HTERT RPE-1 (cell line): Measurements from ENCODE around the gene FHOD3.

ENCODE experiments used
- in situ Hi-C: fragments of 300-500 bp; cut with MboI; formaldehyde crosslinking; loops from 4 replicates; pipeline ENCODE4 v1.14.3; 2020; ENCODE audit warnings: low sequenced_read_pairs

Gene FHOD3

GRCh38 chr18:36378205-36378604 lies 80.7 kb downstream of the FHOD3 start:
- in situ Hi-C loops, result no loop called here

- in situ Hi-C loops, result no loop called here
Observed at GRCh38 chr18:36379435-36379984, 82.0 kb downstream of the FHOD3 start.

GRCh38 chr18:36380173-36380827 lies 82.8 kb downstream of the FHOD3 start:
- in situ Hi-C loops, result no loop called here

DNA sequence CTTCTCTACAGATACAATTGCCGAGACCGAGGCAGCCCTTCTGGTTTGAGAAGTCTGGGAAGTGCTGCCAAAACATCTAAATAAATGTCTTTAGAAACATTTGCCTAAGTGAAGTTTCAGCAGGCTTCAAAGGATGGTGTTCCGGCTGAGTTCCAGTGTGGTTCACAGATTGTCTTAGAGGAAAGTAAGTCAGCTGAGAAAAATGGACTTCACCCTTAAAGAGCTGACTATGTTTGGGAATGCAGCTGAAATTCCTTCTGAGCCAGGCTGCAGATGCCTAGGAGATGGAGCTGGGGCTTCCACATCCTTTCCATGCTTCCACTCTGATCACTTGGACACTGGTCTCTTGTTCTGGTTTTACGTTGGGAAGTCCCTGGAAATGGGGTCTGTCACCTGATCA lies 83.6 kb downstream of the FHOD3 start:
- in situ Hi-C loops, result no loop called here

DNA sequence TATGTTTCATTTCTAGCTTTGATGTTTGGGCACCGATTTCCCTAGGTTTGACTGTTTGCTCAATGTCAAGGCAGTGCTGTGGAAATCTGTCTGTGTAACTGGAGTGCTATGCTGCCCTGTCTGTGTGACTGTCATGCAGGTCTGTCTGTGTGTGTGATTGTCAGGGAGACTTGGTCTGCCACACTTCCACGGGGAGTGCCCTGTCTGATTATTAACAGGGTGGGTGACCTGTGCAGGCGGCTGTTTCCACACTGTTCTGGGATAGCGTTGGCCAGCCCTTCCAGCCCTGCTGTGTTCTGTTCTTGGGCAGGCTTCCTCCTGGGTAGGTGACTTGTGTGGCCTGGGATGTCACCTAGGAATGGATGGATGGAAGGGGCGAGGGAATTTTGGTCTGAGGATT lies 85.3 kb downstream of the FHOD3 start:
- in situ Hi-C loops, result no loop called here

GRCh38 chr18:36386150-36386920 lies 88.8 kb downstream of the FHOD3 start:
- in situ Hi-C loops, result no loop called here

GRCh38 chr18:36387310-36387709 lies 89.8 kb downstream of the FHOD3 start:
- in situ Hi-C loops, result no loop called here

- in situ Hi-C loops, result no loop called here
Observed at GRCh38 chr18:36388310-36388709, 90.8 kb downstream of the FHOD3 start.

- in situ Hi-C loops, result no loop called here
Observed at GRCh38 chr18:36389027-36389426, 91.5 kb downstream of the FHOD3 start.

GRCh38 chr18:36389811-36390581 lies 92.5 kb downstream of the FHOD3 start:
- in situ Hi-C loops, result no loop called here

- in situ Hi-C loops, result no loop called here
Observed at GRCh38 chr18:36391426-36392145, 94.1 kb downstream of the FHOD3 start.

- in situ Hi-C loops, result no loop called here
Observed at GRCh38 chr18:36392164-36392978, 94.9 kb downstream of the FHOD3 start.

- in situ Hi-C loops, result no loop called here
Observed at GRCh38 chr18:36392979-36393287, 95.4 kb downstream of the FHOD3 start.

GRCh38 chr18:36394486-36394885 lies 97.0 kb downstream of the FHOD3 start:
- in situ Hi-C loops, result no loop called here

GRCh38 chr18:36396190-36396589 lies 98.7 kb downstream of the FHOD3 start:
- in situ Hi-C loops, result no loop called here

- in situ Hi-C loops, result no loop called here
Observed at GRCh38 chr18:36397033-36397432, 99.5 kb downstream of the FHOD3 start.

DNA sequence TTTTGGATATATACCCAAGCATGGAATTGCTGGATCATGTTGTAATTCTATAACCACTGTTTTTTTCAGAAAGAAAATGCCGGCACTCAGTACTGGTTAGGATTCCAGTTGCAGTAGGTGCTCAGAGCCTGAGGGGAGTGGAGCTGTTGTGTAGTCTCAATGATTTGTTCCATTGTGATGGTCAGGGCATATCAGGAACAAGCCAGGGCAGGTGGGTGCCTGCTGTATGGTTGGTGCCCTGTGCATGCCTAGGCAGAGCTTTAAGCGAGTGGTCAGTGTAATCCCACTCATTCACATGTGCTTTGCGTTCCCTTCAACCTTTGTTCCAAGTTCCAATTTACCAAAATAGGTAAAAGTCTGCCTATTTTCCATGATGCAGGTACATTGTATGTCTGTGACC lies 100.9 kb downstream of the FHOD3 start:
- in situ Hi-C loops, result no loop called here

- in situ Hi-C loops, result no loop called here
Observed at GRCh38 chr18:36399055-36399454, 101.5 kb downstream of the FHOD3 start.

GRCh38 chr18:36401462-36401861 lies 103.9 kb downstream of the FHOD3 start:
- in situ Hi-C loops, result no loop called here

DNA sequence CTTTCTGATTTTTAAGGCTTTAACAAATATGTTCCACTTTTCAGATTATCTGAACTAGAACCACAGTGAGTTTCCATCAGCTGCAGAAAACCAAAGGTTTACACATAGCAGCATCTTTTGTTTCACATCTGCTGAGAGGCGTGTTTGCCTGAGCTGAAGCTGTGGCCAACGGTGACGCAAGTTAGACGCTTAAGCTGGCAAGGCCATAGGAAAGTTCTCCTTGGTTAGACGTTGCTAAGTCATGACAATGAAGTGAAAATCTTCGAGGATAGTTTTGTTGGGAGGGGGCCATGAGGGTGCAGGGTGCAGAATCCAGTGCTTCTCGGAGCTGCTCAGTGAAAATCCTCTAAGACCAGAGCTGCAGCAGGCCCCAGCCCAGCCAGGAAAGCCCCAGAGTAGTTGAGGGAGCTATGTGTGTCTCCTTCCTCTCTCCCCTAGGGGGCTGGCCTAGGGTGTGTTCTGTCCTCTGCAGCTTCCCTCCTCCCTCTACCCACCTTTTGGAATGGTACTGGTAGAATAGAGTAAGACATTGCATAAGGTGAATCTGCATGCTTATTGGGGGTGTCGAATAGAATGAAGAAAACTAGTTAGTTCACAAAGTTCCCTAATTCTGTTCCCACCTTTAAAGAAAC lies 105.4 kb downstream of the FHOD3 start:
- in situ Hi-C loops, result no loop called here
